ENCODE measurements around the gene KCNMA1.

GRCh38 chr10:77158666-77159065 lies 478.9 kb downstream of the KCNMA1 start:
- TF ChIP-seq POLR2A (IDR thresholded peaks at IDR 0.05) = no peak
- TF ChIP-seq CTCF (IDR thresholded peaks at IDR 0.05) = no peak
